CD4-positive, alpha-beta T cell (primary cell): ENCODE results near the gene GRID1. TPM values are rescaled to one million over a fixed set of nuclear protein-coding genes. Genes with fewer than 3 reads are reported as not detected.

Experiments used
- ATAC-seq: fragments of 200-7000 bp; cut with Tn5 transposase; one replicate; pipeline ENCODE4 v1.10.0; 2022; ENCODE audit warnings: mild to moderate bottlenecking; ENCODE audit not compliant: poor library complexity
- CTCF ChIA-PET: fragments of 350-600 bp; sonication (Branson Sonifier 250); formaldehyde crosslinking; loops from one replicate; lab custom pipeline; 2021; ENCODE audit warnings: antibody characterized with exemption, inconsistent platforms; lab: Charles Lee
- POLR2A ChIA-PET: fragments of 350-600 bp; sonication (Branson Sonifier 250); formaldehyde crosslinking; loops from one replicate; lab custom pipeline; 2021; ENCODE audit warnings: antibody characterized with exemption, inconsistent platforms; lab: Charles Lee
- DNase-seq, 14 experiments: peaks; one replicate each; pipeline ENCODE4 v3.0.0-alpha.2; 2013 to 2020; ENCODE audit warnings: mixed read lengths in 2 of 14
- H3K27ac ChIP-seq, 2 donors: one replicate each; pipeline versions ENCODE4 v1.5.1 to v1.7.0; 2013; ENCODE audit warnings: low read length in 2 of 2, low read depth in 1 of 2, mild to moderate bottlenecking in 1 of 2
- H3K27me3 ChIP-seq, 2 experiments: 1 replicate in 1 of 2; 2 replicates in 1 of 2; pipeline versions ENCODE4 v1.6.1 to v1.7.0; 2013; ENCODE audit warnings: low read length in 2 of 2, control low read depth in 1 of 2, mild to moderate bottlenecking in 1 of 2, moderate library complexity in 1 of 2; ENCODE audit not compliant: insufficient read depth in 2 of 2, control insufficient read depth in 1 of 2
- H3K36me3 ChIP-seq: one replicate; pipeline ENCODE4 v1.6.1; 2013; ENCODE audit warnings: low read length, control low read depth; ENCODE audit not compliant: insufficient read depth
- H3K4me1 ChIP-seq: one replicate; pipeline ENCODE4 v1.6.1; 2013; ENCODE audit warnings: low read length, control low read depth; ENCODE audit not compliant: insufficient read depth
- H3K4me3 ChIP-seq: one replicate; pipeline ENCODE4 v1.5.1; 2013; ENCODE audit warnings: mild to moderate bottlenecking, low read length, moderate library complexity
- H3K9me3 ChIP-seq, 2 experiments: 1 replicate in 1 of 2; 2 replicates in 1 of 2; pipeline versions ENCODE4 v1.6.1 to v1.7.0; 2013; ENCODE audit warnings: low read length in 2 of 2, mild to moderate bottlenecking in 2 of 2, control low read depth in 1 of 2, moderate library complexity in 1 of 2; ENCODE audit not compliant: control insufficient read depth in 1 of 2, insufficient read depth in 1 of 2
- H3K27ac Mint-ChIP-seq: one replicate; pipeline ENCODE4 v1.8.0; 2020; ENCODE audit warnings: mixed read lengths
- H3K27me3 Mint-ChIP-seq: one replicate; pipeline ENCODE4 v1.8.0; 2021; ENCODE audit warnings: mixed read lengths
- H3K36me3 Mint-ChIP-seq: one replicate; pipeline ENCODE4 v1.8.0; 2021; ENCODE audit warnings: low read depth, mixed read lengths
- H3K4me1 Mint-ChIP-seq: one replicate; pipeline ENCODE4 v1.8.0; 2021; ENCODE audit warnings: low read depth, mixed read lengths
- H3K4me3 Mint-ChIP-seq: one replicate; pipeline ENCODE4 v1.8.0; 2020; ENCODE audit warnings: mild to moderate bottlenecking, mixed read lengths
- H3K9me3 Mint-ChIP-seq: one replicate; pipeline ENCODE4 v1.8.0; 2020; ENCODE audit warnings: mixed read lengths
- CTCF ChIP-seq: fragments of 200-600 bp; IDR thresholded peaks from one replicate; pipeline ENCODE4 v1.8.0; 2022; ENCODE audit warnings: antibody characterized with exemption, mild to moderate bottlenecking
- intact Hi-C, 2 experiments: fragments of 100-400 bp; cut with DNase I in 1 of 2; cut with micrococcal nuclease in 1 of 2; formaldehyde crosslinking; loops; one replicate each; pipeline versions ENCODE4 v1.15.1 to v1.9.0; 2023 to 2025; cut with DNase I, micrococcal nuclease
- total RNA-seq, 174 experiments: library from RNA in 2 of 174; stranded (reverse) in 2 of 174; gene quantifications; one replicate each; pipeline ENCODE4 v1.2.3 and lab custom pipeline; 2021 to 2026

The GRID1 gene
- total RNA-seq, 2 experiments from 2014 or later = not detected

GRCh38 chr10:86198271-86198670, 168.3 kb downstream of the GRID1 start:
- Mint-ChIP-seq H3K27me3 (peaks cover 23% of the 10 kb centered on the region), H3K9me3 (no peaks in the 10 kb centered on the region), H3K36me3 (no peaks in the 10 kb centered on the region), H3K4me1 (no peaks in the 10 kb centered on the region), H3K4me3 (no peak overlapping the region), H3K27ac (no peak overlapping the region)
- intact Hi-C loops = no loop called here
- no peak overlapping the region for H3K4me3 ChIP-seq
- TF ChIP-seq CTCF = no peak
- ATAC-seq = no peak
- H3K27ac ChIP-seq = no peak overlapping the region
- H3K9me3 ChIP-seq = peaks cover 0 to 6% of the 10 kb centered on the region in 2 experiments
- H3K27me3 ChIP-seq = peaks cover 0 to 4% of the 10 kb centered on the region in 2 experiments
- no peaks in the 10 kb centered on the region for H3K4me1 ChIP-seq
- CTCF ChIA-PET = no interaction called here
- POLR2A ChIA-PET = no interaction called here
- H3K36me3 ChIP-seq = no peaks in the 10 kb centered on the region
- peak in 1 of 14 experiments; percentile 7 for DNase-seq

- no peaks in the 10 kb centered on the region for H3K4me1 ChIP-seq
- no peak for TF ChIP-seq CTCF
- Mint-ChIP-seq H3K4me1 (no peaks in the 10 kb centered on the region), H3K36me3 (no peaks in the 10 kb centered on the region), H3K9me3 (no peaks in the 10 kb centered on the region), H3K4me3 (no peak overlapping the region), H3K27me3 (peaks cover 18% of the 10 kb centered on the region), H3K27ac (no peak overlapping the region)
- no peak overlapping the region for H3K4me3 ChIP-seq
- DNase-seq (peak in 1 of 14 experiments; percentile 25), ATAC-seq (no peak)
- H3K27me3 ChIP-seq = peaks cover 0 to 4% of the 10 kb centered on the region in 2 experiments
- no peak overlapping the region for H3K27ac ChIP-seq
- CTCF ChIA-PET = no interaction called here
- POLR2A ChIA-PET = no interaction called here
- intact Hi-C loops = no loop called here
- no peaks in the 10 kb centered on the region for H3K36me3 ChIP-seq
- peaks cover 0 to 3% of the 10 kb centered on the region in 2 experiments for H3K9me3 ChIP-seq
Measured at GRCh38 chr10:86197166-86197790, 169.3 kb downstream of the GRID1 start.

DNA sequence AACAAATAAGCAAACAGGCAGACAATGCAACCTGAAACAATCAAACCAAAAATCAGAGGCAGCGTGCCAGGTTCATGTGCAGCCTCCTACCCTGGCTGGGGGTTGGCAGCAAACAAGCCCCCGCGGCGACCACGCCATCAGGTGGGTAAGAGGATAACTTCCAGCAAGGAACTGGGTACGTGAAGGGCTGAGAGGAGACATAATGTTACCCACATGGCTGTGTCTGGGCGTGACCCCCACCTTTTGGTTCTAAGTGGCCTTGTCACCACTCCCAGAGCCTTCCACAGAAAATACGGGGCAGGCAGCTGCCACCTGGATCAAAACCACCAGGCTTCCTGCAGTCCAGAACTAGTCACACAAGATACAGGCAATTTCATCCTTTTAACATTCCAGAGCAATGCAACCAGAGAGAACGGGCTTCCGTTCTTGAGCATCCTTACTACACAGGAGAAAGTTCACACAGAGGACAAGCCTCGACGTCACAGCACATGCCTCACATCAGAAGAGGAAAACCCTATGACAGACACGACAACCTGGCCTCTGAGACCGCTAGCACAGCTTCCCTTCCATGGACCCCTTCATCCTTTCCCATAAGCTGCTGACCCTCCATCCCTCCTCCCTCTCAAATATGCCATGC, 171.0 kb downstream of the GRID1 start:
- Histone ChIP-seq H3K36me3 (no peaks in the 10 kb centered on the region), H3K27ac (no peak overlapping the region), H3K4me3 (no peak overlapping the region), H3K27me3 (peaks cover 0 to 7% of the 10 kb centered on the region in 2 experiments), H3K4me1 (no peaks in the 10 kb centered on the region), H3K9me3 (peaks cover 0 to 3% of the 10 kb centered on the region in 2 experiments)
- no peaks in the 10 kb centered on the region for H3K9me3 Mint-ChIP-seq
- ATAC-seq (no peak), DNase-seq (no peak)
- H3K27ac Mint-ChIP-seq = no peak overlapping the region
- intact Hi-C loops = no loop called here
- POLR2A ChIA-PET = no interaction called here
- CTCF ChIA-PET = no interaction called here
- H3K27me3 Mint-ChIP-seq = peaks cover 17% of the 10 kb centered on the region
- H3K4me1 Mint-ChIP-seq = no peaks in the 10 kb centered on the region
- H3K4me3 Mint-ChIP-seq = no peak overlapping the region
- TF ChIP-seq CTCF = no peak
- no peaks in the 10 kb centered on the region for H3K36me3 Mint-ChIP-seq
